ENCODE data around the gene ZNF25.

GRCh38 chr10:37957841-37958240, 18.6 kb downstream of the ZNF25 start:
- TF ChIP-seq CTCF (optimal IDR thresholded peaks at IDR 0.05 in 1 of 3, IDR thresholded peaks at IDR 0.05 in 1 of 3, conservative IDR thresholded peaks at IDR 0.05 in 1 of 3; ENCODE audit: extremely low read depth in 1 of 3, insufficient read depth in 2 of 3, low read length in 3 of 3) (no peak), EZH2 (IDR thresholded peaks at IDR 0.05; ENCODE audit: low read length) (no peak)

Measured in keratinocyte (primary cell).